GM23248 (cell line): ENCODE results near the gene RASSF9.

Source experiments
- EZH2 ChIP-seq: fragments of 200-600 bp; sonication (generic); IDR thresholded peaks from 2 replicates; pipeline ENCODE4 v1.6.1; 2018; ENCODE audit warnings: antibody characterized with exemption, mild to moderate bottlenecking; ENCODE audit not compliant: insufficient read depth, poor library complexity, severe bottlenecking
- EZH2phosphoT487 ChIP-seq: fragments of 200-600 bp; sonication (generic); IDR thresholded peaks from 2 replicates; pipeline ENCODE4 v1.6.1; 2018; ENCODE audit warnings: antibody characterized with exemption, moderate library complexity, mild to moderate bottlenecking, low read depth; ENCODE audit not compliant: insufficient read depth

- TF ChIP-seq EZH2 (no peak), EZH2phosphoT487 (no peak)
Observed at GRCh38 chr12:85809500-85809899, 26.7 kb downstream of the RASSF9 start.
